HEK293T (cell line): ENCODE results near the gene RAD51B.

Experiments used
- CTCF ChIA-PET: fragments of 350-600 bp; formaldehyde crosslinking; extraction: SDS; loops from one replicate; lab custom pipeline; 2021; ENCODE audit warnings: antibody characterized with exemption, inconsistent platforms; lab: Yijun Ruan, JAX
- POLR2A ChIA-PET: fragments of 350-600 bp; formaldehyde crosslinking; extraction: SDS; loops from one replicate; lab custom pipeline; 2020; ENCODE audit warnings: antibody characterized with exemption, inconsistent platforms; lab: Yijun Ruan, JAX
- DNase-seq: peaks from one replicate; pipeline ENCODE4 v3.0.0; 2012; ENCODE audit warnings: mixed read lengths; ENCODE audit errors: extremely low spot score
- ARNT ChIP-seq: fragments of 450-650 bp; IDR thresholded peaks from 2 replicates; pipeline ENCODE4 v1.6.1; 2017; ENCODE audit warnings: mild to moderate bottlenecking
- BHLHE40 ChIP-seq: fragments of 450-650 bp; IDR thresholded peaks from 2 replicates; pipeline ENCODE4 v1.6.1; 2016; ENCODE audit warnings: mild to moderate bottlenecking, moderate library complexity, borderline replicate concordance
- CTBP1 ChIP-seq: fragments of 450-650 bp; IDR thresholded peaks from 2 replicates; pipeline ENCODE4 v1.6.1; 2016; ENCODE audit warnings: borderline replicate concordance
- ELF4 ChIP-seq: fragments of 450-650 bp; IDR thresholded peaks from 2 replicates; pipeline ENCODE4 v1.6.1; 2017; ENCODE audit warnings: antibody characterized with exemption
- FOXA1 ChIP-seq: fragments of 450-650 bp; IDR thresholded peaks from 2 replicates; pipeline ENCODE4 v1.6.1; 2016; ENCODE audit warnings: mild to moderate bottlenecking
- FOXK2 ChIP-seq: fragments of 450-650 bp; IDR thresholded peaks from 2 replicates; pipeline ENCODE4 v1.6.1; 2016; ENCODE audit warnings: mild to moderate bottlenecking
- FOXM1 ChIP-seq: fragments of 450-650 bp; IDR thresholded peaks from 2 replicates; pipeline ENCODE4 v1.6.1; 2017; ENCODE audit warnings: mild to moderate bottlenecking, borderline replicate concordance
- HDGF ChIP-seq: fragments of 450-650 bp; IDR thresholded peaks from 2 replicates; pipeline ENCODE4 v1.6.1; 2017; ENCODE audit warnings: antibody characterized with exemption, borderline replicate concordance
- L3MBTL2 ChIP-seq: fragments of 450-650 bp; conservative IDR thresholded peaks from 2 replicates; pipeline ENCODE4 v1.6.1; 2016; ENCODE audit warnings: mild to moderate bottlenecking
- LEF1 ChIP-seq: fragments of 450-650 bp; IDR thresholded peaks from 2 replicates; pipeline ENCODE4 v1.6.1; 2017; ENCODE audit warnings: mild to moderate bottlenecking, borderline replicate concordance
- NFRKB ChIP-seq: fragments of 450-650 bp; IDR thresholded peaks from 2 replicates; pipeline ENCODE4 v1.6.1; 2016; ENCODE audit warnings: mild to moderate bottlenecking, moderate library complexity
- SP1 ChIP-seq: fragments of 450-650 bp; IDR thresholded peaks from 2 replicates; pipeline ENCODE4 v1.6.1; 2017
- SUZ12 ChIP-seq: fragments of 450-650 bp; IDR thresholded peaks from 2 replicates; pipeline ENCODE4 v1.6.1; 2016; ENCODE audit warnings: mild to moderate bottlenecking
- TARDBP ChIP-seq: fragments of 450-650 bp; IDR thresholded peaks from 2 replicates; pipeline ENCODE4 v1.6.1; 2016
- ZNF384 ChIP-seq: fragments of 450-650 bp; IDR thresholded peaks from 2 replicates; pipeline ENCODE4 v1.6.1; 2016
- TF ChIP-seq, protein P1 (sequence below): fragments of 450-650 bp; IDR thresholded peaks from 2 replicates; pipeline ENCODE4 v1.6.1; 2016

RAD51B gene

DNA sequence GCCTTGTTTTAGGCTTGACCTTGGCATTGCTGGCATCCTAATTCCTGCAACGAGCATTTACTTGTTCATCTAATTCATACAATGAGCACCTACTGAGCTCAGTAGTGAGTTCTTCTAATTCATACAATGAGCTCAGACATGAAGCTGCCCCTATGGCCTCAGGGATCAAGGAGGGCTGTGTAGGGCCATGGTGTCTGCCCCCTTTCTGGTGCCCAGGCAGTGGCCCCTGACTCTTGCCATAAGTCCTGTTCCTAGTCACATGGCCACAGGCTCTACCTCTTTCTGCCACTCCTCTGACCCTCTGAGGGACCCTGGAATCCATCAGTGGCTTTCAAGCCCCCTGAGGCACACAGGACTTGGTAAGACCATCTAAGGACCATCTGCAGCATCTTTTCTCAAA, 824.5 kb downstream of the RAD51B start:
- DNase-seq = no peak
- POLR2A ChIA-PET = no interaction called here
- CTCF ChIA-PET = no interaction called here

DNA sequence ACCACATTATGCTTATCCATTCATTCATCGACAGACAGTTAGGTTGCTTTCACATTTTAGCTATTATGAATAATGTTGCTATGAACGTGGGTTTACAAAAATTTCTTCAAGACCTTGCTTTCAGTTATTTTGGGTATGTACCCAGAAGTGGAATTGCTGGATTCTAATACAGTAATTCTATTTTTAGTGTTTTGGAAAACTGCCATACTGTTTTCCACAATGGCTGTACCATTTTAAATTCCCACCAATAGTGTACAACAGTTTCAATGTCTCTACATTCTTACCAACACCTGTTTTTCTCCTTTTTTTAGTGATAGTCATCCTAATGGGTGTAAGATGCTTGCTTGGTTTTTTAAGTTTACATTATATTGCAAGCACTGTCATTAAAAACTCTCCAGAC, 825.8 kb downstream of the RAD51B start:
- ChIA-PET POLR2A (no interaction called here), CTCF (no interaction called here)
- TF ChIP-seq ZNF384 (no peak), BHLHE40 (no peak), CTBP1 (no peak), HDGF (no peak), FOXA1 (no peak), ARNT (no peak), FOXM1 (no peak), TARDBP (no peak), L3MBTL2 (no peak), NFRKB (no peak), SP1 (no peak), FOXK2 (no peak), LEF1 (no peak), ELF4 (no peak), SUZ12 (no peak)
- TF ChIP-seq, protein P1, sequence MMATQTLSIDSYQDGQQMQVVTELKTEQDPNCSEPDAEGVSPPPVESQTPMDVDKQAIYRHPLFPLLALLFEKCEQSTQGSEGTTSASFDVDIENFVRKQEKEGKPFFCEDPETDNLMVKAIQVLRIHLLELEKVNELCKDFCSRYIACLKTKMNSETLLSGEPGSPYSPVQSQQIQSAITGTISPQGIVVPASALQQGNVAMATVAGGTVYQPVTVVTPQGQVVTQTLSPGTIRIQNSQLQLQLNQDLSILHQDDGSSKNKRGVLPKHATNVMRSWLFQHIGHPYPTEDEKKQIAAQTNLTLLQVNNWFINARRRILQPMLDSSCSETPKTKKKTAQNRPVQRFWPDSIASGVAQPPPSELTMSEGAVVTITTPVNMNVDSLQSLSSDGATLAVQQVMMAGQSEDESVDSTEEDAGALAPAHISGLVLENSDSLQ = no peak

More for the DNA sequence above, 824.5 kb downstream of the RAD51B start:
- TF ChIP-seq SUZ12 (no peak), ELF4 (no peak), CTBP1 (no peak), LEF1 (no peak), L3MBTL2 (no peak), SP1 (no peak), FOXM1 (no peak), ZNF384 (no peak), HDGF (no peak), BHLHE40 (no peak), ARNT (no peak), NFRKB (no peak), FOXK2 (no peak)

GRCh38 chr14:68649476-68650189, 830.1 kb downstream of the RAD51B start:
- POLR2A ChIA-PET = no interaction called here

More for the DNA sequence above, 825.8 kb downstream of the RAD51B start:
- no peak for DNase-seq

DNA sequence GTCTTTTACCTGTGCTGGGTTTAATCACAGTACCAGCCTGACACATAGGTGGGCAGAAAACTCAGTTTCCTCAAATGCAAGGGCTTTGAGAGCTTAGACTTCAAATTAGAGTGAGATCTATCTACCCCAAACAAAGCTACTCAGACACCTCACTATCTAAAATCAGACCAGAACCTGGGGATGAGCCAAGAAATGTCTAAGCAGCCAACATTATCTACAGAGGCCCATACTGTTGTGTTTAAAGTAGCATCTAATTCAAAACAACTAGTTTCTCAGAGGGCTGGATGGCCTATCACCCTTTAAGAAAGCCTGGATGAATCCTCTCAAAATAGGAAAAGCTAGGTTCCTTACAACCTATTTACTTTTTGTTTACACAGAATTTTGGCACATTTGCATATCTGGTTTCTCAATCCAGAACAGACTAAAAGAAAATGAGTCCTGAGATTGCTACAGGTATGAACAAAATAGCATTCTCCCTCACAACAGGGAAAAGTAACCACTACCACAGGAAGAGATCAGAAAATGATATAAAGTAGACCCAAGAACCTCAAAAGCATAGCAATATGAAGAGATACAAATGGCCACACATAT, 830.9 kb downstream of the RAD51B start:
- no peak for DNase-seq
- TF ChIP-seq BHLHE40 (no peak), FOXM1 (no peak), SUZ12 (no peak), L3MBTL2 (no peak), ARNT (no peak), NFRKB (no peak), FOXA1 (no peak), ELF4 (no peak)
- TF ChIP-seq, protein P1 = no peak
- CTCF ChIA-PET = no interaction called here
- POLR2A ChIA-PET = no interaction called here

More at GRCh38 chr14:68649476-68650189, 830.1 kb downstream of the RAD51B start:
- no peak for DNase-seq
- TF ChIP-seq SUZ12 (no peak), TARDBP (no peak), FOXK2 (no peak), FOXM1 (no peak), ELF4 (no peak), CTBP1 (no peak), ARNT (no peak), BHLHE40 (no peak), NFRKB (no peak), L3MBTL2 (no peak), ZNF384 (no peak), LEF1 (no peak), HDGF (no peak), SP1 (no peak), FOXA1 (no peak)
- TF ChIP-seq, protein P1 = no peak
- CTCF ChIA-PET = no interaction called here

GRCh38 chr14:68651075-68651474, 831.5 kb downstream of the RAD51B start:
- DNase-seq = no peak
- POLR2A ChIA-PET = no interaction called here
- TF ChIP-seq BHLHE40 (no peak), L3MBTL2 (no peak), NFRKB (no peak), FOXK2 (no peak), ARNT (no peak), LEF1 (no peak), ZNF384 (no peak)
- CTCF ChIA-PET = no interaction called here

- TF ChIP-seq TARDBP (no peak), SUZ12 (no peak), ARNT (no peak), ZNF384 (no peak)
- ChIA-PET CTCF (no interaction called here), POLR2A (no interaction called here)
- no peak for DNase-seq
These were observed 832.3 kb downstream of the RAD51B start for GRCh38 chr14:68651652-68652432.
